Heart right ventricle (tissue), 16 donors: ENCODE data around the gene SPTAN1. TPM values are rescaled to one million over a fixed set of nuclear protein-coding genes. Genes with fewer than 3 reads are reported as not detected.

Source experiments
- ATAC-seq, 8 donors: fragments of 200-7000 bp; cut with Tn5 transposase; one replicate each; pipeline ENCODE4 v1.9.1; 2020; ENCODE audit warnings: mild to moderate bottlenecking in 8 of 8, moderate library complexity in 8 of 8, moderate number of reproducible peaks in 1 of 8
- DNase-seq, 2 donors: peaks; one replicate each; pipeline ENCODE4 v3.0.0-alpha.2; 2020
- H3K27ac ChIP-seq, 10 donors: fragments of 200-600 bp; sonication (generic) in 2 of 10; one replicate each; pipeline versions ENCODE4 v1.5.0 to v1.8.0; 2020 to 2022; ENCODE audit warnings: mild to moderate bottlenecking in 3 of 10
- H3K27me3 ChIP-seq, 7 donors: fragments of 200-600 bp; one replicate each; pipeline ENCODE4 v1.8.0; 2021 to 2022; ENCODE audit warnings: mild to moderate bottlenecking in 2 of 7
- H3K36me3 ChIP-seq, 9 donors: fragments of 200-600 bp; sonication (generic) in 1 of 9; one replicate each; pipeline versions ENCODE4 v1.5.0 to v1.8.0; 2020 to 2022; ENCODE audit warnings: mild to moderate bottlenecking in 2 of 9
- H3K4me1 ChIP-seq, 9 donors: fragments of 200-600 bp; sonication (generic) in 1 of 9; one replicate each; pipeline versions ENCODE4 v1.5.0 to v1.8.0; 2020 to 2022; ENCODE audit warnings: mild to moderate bottlenecking in 4 of 9
- H3K4me3 ChIP-seq, 10 donors: fragments of 200-600 bp; sonication (generic) in 2 of 10; one replicate each; pipeline versions ENCODE4 v1.5.0 to v1.8.0; 2020 to 2022; ENCODE audit warnings: mild to moderate bottlenecking in 7 of 10, moderate library complexity in 2 of 10
- H3K9me3 ChIP-seq, 11 donors: fragments of 200-600 bp in 10 of 11; sonication (generic) in 2 of 11; one replicate each; pipeline versions ENCODE4 v1.5.0 to v1.8.0; 2013 to 2022; ENCODE audit warnings: mild to moderate bottlenecking in 2 of 11, control low read depth in 1 of 11, moderate library complexity in 1 of 11
- CTCF ChIP-seq, 9 donors: fragments of 200-600 bp; sonication (generic) in 2 of 9; IDR thresholded peaks; one replicate each; pipeline versions ENCODE4 v1.5.0 to v1.8.0; 2021 to 2022; ENCODE audit warnings: antibody characterized with exemption in 9 of 9, mild to moderate bottlenecking in 5 of 9, moderate library complexity in 1 of 9
- WGBS, 2 donors: extraction: QIAGEN DNeasy Blood & Tissue Kit; methylation state at CpG; one replicate each; pipeline ENCODE4 v1.1.7; 2013; ENCODE audit warnings: inconsistent platforms in 1 of 2; 5-methylcytosine and 5-hydroxymethylcytosine counted together
- intact Hi-C, 10 donors: fragments of 100-400 bp; cut with DNase I; formaldehyde crosslinking; loops; one replicate each; pipeline versions ENCODE4 v1.11.1 to v1.14.2; 2022
- polyA plus RNA-seq, 2 donors: library from polyadenylated mRNA; stranded (reverse); fragments of 200-250 nt; gene quantifications; one replicate each; pipeline ENCODE4 v1.2.3, GENCODE V29; 2013
- total RNA-seq, 10 donors: library from RNA; stranded (reverse); fragmentation: NEBNext Ultra II Directional in 3 of 10; extraction: Animal tissue kit (Norgen Biotek cat#: 25700) in 3 of 10; gene quantifications; one replicate each; pipeline versions ENCODE4 v1.2.1 to v1.2.4, GENCODE V29; 2021 to 2023
- donor health status: Arrhythmogenic right ventricular cardiomyopathy.
- donor health status: ischemic (EF 13 %, LVEDD 7.1; RV severe dilation, severe dysfunction).
- donor health status: healthy with polysubstance abuse.
- donor health status: DM: no; HTN: yes; CAD: no.
- donor health status: DM: no; HTN: no; CAD: no.
- donor health status: ischemic (EF 25% LVEDD 6.9; RV normal size, moderate dysfunction).
- donor health status: ischemic (EF 25% LVEDD 5.7; RV mildly dilated, moderate dysfunction).
- donor health status: healthy.
- donor health status: DM: yes; HTN: yes; CAD: no.
- donor health status: Ischemic cardiomyopathy.
- donor health status: ischemic (EF 35%, LVEDD 5.7; RV mildly dilated, moderate dysfunction).
- donor health status: nonischemic (EF 11% LVEDD 7.7; RV severe dilation, severe dysfunction).
- donor health status: DM: yes; HTN: yes; CAD: no.
- donor health status: PGD.
- donor health status: ischemic (EF 29% LVEDD 5.4; RV normal size, mild dysfunction).
- donor health status: nonischemic (EF 23%, LVEDD 6.1; RV moderate dilation, normal function).

The SPTAN1 gene
- total and polyA plus RNA-seq, 12 donors: 119 to 449 (median 342) TPM

- no peaks in the 10 kb centered on the region for H3K9me3 ChIP-seq
- WGBS, 2 donors: 88 to 91% methylated on average over 4 of the region's 4 CpGs
- H3K27me3 ChIP-seq: no peaks in the 10 kb centered on the region
- ATAC-seq (no peak), DNase-seq (no peak)
- intact Hi-C loops: no loop called here
- no peak for TF ChIP-seq CTCF (IDR thresholded peaks at IDR 0.05)
- no peak overlapping the region for H3K27ac ChIP-seq
- H3K4me3 ChIP-seq: no peak overlapping the region
- peaks cover 0 to 100% (median 49%) of the 10 kb centered on the region in 9 donors for H3K36me3 ChIP-seq
- H3K4me1 ChIP-seq: no peaks in the 10 kb centered on the region
These were observed 19.8 kb upstream of the SPTAN1 start for GRCh38 chr9:128532581-128532980.

- ATAC-seq: peak in 2 of 8 donors; percentile 53 to 79
- 61 to 65% methylated on average over 3 of the region's 3 CpGs for WGBS, 2 donors
- Histone ChIP-seq H3K4me1 (peaks cover 0 to 12% (median 6%) of the 10 kb centered on the region in 9 donors), H3K4me3 (no peak overlapping the region), H3K27me3 (no peaks in the 10 kb centered on the region), H3K36me3 (peaks cover 0 to 88% (median 44%) of the 10 kb centered on the region in 9 donors), H3K9me3 (no peaks in the 10 kb centered on the region), H3K27ac (peak overlapping the region in 4 of 10 donors; percentile 14 to 47 (median 31))
- no peak for TF ChIP-seq CTCF (IDR thresholded peaks at IDR 0.05)
- intact Hi-C loops: no loop called here
- DNase-seq: no peak
These were observed 11.6 kb upstream of the SPTAN1 start for GRCh38 chr9:128540634-128541360.

GRCh38 chr9:128546504-128546903, 5.9 kb upstream of the SPTAN1 start:
- peaks cover 8 to 27% (median 23%) of the 10 kb centered on the region in 9 donors for H3K4me1 ChIP-seq
- peaks cover 0 to 31% (median 4%) of the 10 kb centered on the region in 9 donors for H3K36me3 ChIP-seq
- intact Hi-C loops: no loop called here
- WGBS, 2 donors: 81 to 93% methylated on average over 3 of the region's 3 CpGs
- DNase-seq (no peak), ATAC-seq (no peak)
- no peaks in the 10 kb centered on the region for H3K27me3 ChIP-seq
- H3K4me3 ChIP-seq: no peak overlapping the region
- no peak for TF ChIP-seq CTCF (IDR thresholded peaks at IDR 0.05)
- no peak overlapping the region for H3K27ac ChIP-seq
- no peaks in the 10 kb centered on the region for H3K9me3 ChIP-seq

GRCh38 chr9:128548876-128549275, 3.5 kb upstream of the SPTAN1 start:
- no peak for TF ChIP-seq CTCF (IDR thresholded peaks at IDR 0.05)
- ATAC-seq (no peak), DNase-seq (no peak)
- no peak overlapping the region for H3K4me3 ChIP-seq
- peak overlapping the region in 5 of 10 donors; percentile 96 to 100 (median 99) for H3K27ac ChIP-seq
- 94% methylated on average over 7 of the region's 7 CpGs for WGBS, 2 donors
- H3K27me3 ChIP-seq: no peaks in the 10 kb centered on the region
- no peaks in the 10 kb centered on the region for H3K9me3 ChIP-seq
- intact Hi-C loops: no loop called here
- peaks cover 0 to 7% (median 0%) of the 10 kb centered on the region in 9 donors for H3K36me3 ChIP-seq
- H3K4me1 ChIP-seq: peaks cover 8 to 39% (median 30%) of the 10 kb centered on the region in 9 donors
